PFSK-1 (cell line): Measurements from ENCODE around the gene MAST4.

Source experiments
- FOXP2 ChIP-seq: optimal IDR thresholded peaks from 2 replicates; pipeline ENCODE3; 2011; ENCODE audit warnings: borderline replicate concordance, control low read depth, inconsistent platforms; ENCODE audit not compliant: insufficient read depth; ENCODE audit errors: extremely low read length, extremely low read depth
- POLR2AphosphoS5 ChIP-seq: IDR thresholded peaks from 2 replicates; pipeline ENCODE4 v1.6.1; 2012; ENCODE audit warnings: low read depth, mild to moderate bottlenecking, control low read depth, low read length, moderate library complexity
- SIN3A ChIP-seq: IDR thresholded peaks from 2 replicates; pipeline ENCODE4 v1.6.1; 2012; ENCODE audit warnings: mild to moderate bottlenecking, low read length, moderate library complexity, borderline replicate concordance; ENCODE audit not compliant: insufficient read depth
- TAF1 ChIP-seq: IDR thresholded peaks from 2 replicates; pipeline ENCODE4 v1.6.1; 2012; ENCODE audit warnings: low read length, control low read depth, borderline replicate concordance; ENCODE audit not compliant: insufficient read depth
- TF ChIP-seq, protein P1 (sequence below), 2 experiments: IDR thresholded peaks; 2 replicates each; pipeline versions ENCODE4 v1.6.1 to v1.8.0; 2011 to 2012; ENCODE audit warnings: low read depth in 2 of 2, low read length in 2 of 2, control low read depth in 1 of 2, inconsistent platforms in 1 of 2, mild to moderate bottlenecking in 1 of 2, moderate library complexity in 1 of 2; ENCODE audit not compliant: insufficient read depth in 1 of 2

MAST4 gene

DNA sequence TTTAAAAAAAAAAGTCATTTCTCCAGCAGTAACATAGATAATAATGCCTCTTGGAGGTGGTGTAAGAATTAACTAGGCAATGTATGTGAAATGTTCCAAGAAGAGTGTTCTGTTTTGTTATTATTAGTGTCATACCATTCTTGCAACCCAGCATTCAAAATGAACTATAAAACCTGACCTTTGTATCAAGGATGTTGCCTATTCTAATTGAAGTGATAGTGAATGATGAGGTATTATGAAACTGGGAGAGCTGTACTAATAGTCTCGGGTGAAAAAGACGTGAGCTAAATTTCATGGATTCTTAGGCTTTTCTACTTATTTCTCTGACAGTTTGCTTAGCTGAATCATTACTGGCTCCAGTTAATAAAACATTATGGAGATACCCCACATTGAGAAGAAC is 375.8 kb downstream of the MAST4 start:
- TF ChIP-seq SIN3A = no peak
- TF ChIP-seq FOXP2 = no peak
- TF ChIP-seq, protein P1, sequence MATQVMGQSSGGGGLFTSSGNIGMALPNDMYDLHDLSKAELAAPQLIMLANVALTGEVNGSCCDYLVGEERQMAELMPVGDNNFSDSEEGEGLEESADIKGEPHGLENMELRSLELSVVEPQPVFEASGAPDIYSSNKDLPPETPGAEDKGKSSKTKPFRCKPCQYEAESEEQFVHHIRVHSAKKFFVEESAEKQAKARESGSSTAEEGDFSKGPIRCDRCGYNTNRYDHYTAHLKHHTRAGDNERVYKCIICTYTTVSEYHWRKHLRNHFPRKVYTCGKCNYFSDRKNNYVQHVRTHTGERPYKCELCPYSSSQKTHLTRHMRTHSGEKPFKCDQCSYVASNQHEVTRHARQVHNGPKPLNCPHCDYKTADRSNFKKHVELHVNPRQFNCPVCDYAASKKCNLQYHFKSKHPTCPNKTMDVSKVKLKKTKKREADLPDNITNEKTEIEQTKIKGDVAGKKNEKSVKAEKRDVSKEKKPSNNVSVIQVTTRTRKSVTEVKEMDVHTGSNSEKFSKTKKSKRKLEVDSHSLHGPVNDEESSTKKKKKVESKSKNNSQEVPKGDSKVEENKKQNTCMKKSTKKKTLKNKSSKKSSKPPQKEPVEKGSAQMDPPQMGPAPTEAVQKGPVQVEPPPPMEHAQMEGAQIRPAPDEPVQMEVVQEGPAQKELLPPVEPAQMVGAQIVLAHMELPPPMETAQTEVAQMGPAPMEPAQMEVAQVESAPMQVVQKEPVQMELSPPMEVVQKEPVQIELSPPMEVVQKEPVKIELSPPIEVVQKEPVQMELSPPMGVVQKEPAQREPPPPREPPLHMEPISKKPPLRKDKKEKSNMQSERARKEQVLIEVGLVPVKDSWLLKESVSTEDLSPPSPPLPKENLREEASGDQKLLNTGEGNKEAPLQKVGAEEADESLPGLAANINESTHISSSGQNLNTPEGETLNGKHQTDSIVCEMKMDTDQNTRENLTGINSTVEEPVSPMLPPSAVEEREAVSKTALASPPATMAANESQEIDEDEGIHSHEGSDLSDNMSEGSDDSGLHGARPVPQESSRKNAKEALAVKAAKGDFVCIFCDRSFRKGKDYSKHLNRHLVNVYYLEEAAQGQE (IDR thresholded peaks at IDR 0.05; ENCODE audit: insufficient read depth in 1 of 2, low read depth in 2 of 2, low read length in 2 of 2) = no peak
- TF ChIP-seq POLR2AphosphoS5 = no peak
- TF ChIP-seq TAF1 = no peak

DNA sequence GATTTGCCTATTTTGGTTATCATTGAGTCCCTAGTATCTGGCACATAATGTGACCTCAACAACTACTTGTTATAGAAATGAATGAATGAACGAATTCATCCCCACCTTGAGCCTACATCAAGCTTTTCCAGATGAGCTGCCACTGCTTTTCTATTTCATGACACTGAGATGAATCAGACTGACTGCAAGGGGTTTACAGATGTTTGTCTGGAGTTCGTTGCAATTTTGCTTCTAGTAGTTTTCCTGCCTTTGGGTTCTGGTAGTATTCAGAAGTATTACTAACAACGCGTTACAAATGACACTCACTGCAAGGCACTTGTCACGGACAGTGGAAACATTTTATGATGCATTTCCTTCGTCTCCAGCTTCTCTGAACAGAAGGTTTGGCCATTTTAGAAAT is 378.1 kb downstream of the MAST4 start:
- TF ChIP-seq FOXP2 (no peak), SIN3A (no peak), POLR2AphosphoS5 (no peak), TAF1 (no peak)
- TF ChIP-seq, protein P1 (IDR thresholded peaks at IDR 0.05; ENCODE audit: insufficient read depth in 1 of 2, low read depth in 2 of 2, low read length in 2 of 2) = no peak

DNA sequence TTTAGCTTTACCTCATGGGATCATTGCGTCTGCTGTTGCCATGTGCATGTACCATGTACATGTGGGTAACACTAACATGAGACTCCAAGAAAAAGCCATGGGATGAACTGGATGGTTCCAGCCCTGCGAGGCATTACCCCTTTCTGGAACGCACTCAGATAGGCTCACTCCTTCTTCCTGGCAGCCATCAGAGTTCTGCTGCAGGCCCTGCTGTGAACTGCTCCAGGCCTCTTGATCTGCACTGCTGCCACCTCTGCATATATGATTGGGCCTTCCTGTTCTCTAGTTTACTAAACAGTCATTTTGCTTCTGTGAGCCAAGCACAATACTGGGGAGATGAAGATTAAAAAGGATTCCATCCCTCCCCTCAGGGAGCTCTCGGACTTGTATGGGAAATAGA is 379.9 kb downstream of the MAST4 start:
- TF ChIP-seq, protein P1 (IDR thresholded peaks at IDR 0.05; ENCODE audit: insufficient read depth in 1 of 2, low read depth in 2 of 2, low read length in 2 of 2) = no peak
- TF ChIP-seq FOXP2 (no peak), POLR2AphosphoS5 (no peak), SIN3A (no peak), TAF1 (no peak)

DNA sequence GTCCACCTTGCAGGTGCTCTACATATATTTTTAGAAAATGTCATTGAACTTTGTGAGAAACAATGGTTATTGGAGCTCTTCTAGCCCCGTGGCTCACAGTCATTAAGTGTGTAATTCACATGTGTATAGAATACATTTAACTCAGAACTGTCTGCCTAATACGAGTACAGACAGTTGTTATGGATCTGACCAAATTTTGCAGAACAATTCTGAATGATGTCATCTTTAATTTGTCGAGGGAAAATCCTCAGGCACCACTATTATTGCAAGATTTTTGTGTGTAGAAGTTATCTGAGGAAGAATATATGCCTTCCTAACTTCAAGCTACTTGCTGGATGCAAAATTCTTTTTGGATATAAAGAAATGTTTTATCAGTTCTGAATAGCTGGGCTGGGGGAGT is 383.5 kb downstream of the MAST4 start:
- no peak for TF ChIP-seq SIN3A

DNA sequence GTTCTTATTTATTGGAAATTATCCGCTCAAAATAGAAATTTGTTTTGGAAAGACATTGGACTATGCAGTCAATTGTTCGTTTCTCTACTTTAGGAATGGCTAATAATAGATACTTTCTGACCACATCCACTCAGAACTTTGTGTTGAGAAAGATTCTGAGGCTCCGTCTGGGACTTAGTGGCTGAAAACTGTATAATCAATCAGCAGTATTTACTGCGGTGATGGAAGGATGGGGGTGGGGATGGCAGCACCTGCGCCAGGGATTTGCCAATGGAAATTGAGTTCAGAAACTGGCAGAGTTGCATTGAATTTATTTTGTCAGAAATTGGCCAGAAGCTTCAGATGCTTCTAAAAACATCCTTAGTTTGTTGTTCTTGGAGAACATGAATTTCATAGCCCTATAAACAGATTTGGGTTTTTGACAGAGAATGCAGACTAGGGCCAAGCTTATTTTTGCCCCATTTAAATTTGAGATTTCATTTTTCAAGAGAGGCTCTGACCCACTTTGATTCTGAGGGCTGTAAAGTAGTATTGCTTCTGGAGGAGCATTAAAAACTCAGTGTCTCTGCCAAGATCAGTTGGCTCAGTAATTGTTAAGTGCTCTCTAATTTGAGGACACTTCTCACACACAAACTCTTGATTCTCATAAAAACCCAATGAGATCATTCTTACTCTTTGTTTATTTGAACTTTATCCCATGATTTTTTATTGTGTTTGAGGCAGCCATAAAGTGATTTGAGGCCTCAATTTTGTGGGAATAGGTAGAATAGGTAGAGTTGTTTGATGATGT is 385.3 kb downstream of the MAST4 start:
- TF ChIP-seq, protein P1 (IDR thresholded peaks at IDR 0.05; ENCODE audit: insufficient read depth in 1 of 2, low read depth in 2 of 2, low read length in 2 of 2) = no peak
- TF ChIP-seq FOXP2 (no peak), TAF1 (no peak), SIN3A (no peak), POLR2AphosphoS5 (no peak)
